Fibroblast of lung (primary cell): ENCODE results near the gene SLC44A5. TPM values are rescaled to one million over a fixed set of nuclear protein-coding genes. Genes with fewer than 3 reads are reported as not detected.

Experiments
- DNase-seq, 2 donors: peaks; one replicate each; pipeline versions ENCODE4 v3.0.0 to v3.0.0-alpha.2; 2010; ENCODE audit warnings: low read depth in 2 of 2
- H2AFZ ChIP-seq: 2 replicates; pipeline ENCODE4 v1.5.1; 2012; ENCODE audit warnings: low read length, control low read depth, inconsistent platforms
- H3K27ac ChIP-seq: 2 replicates; pipeline ENCODE4 v1.5.1; 2011; ENCODE audit warnings: low read length, control low read depth; ENCODE audit not compliant: insufficient read depth
- H3K27me3 ChIP-seq: 2 replicates; pipeline ENCODE4 v1.5.1; 2011; ENCODE audit warnings: mild to moderate bottlenecking, low read length; ENCODE audit not compliant: control insufficient read depth, insufficient read depth
- H3K36me3 ChIP-seq: 2 replicates; pipeline ENCODE4 v1.5.1; 2011; ENCODE audit warnings: low read length; ENCODE audit not compliant: control insufficient read depth, insufficient read depth
- H3K4me1 ChIP-seq: 2 replicates; pipeline ENCODE4 v1.5.1; 2011; ENCODE audit warnings: low read length; ENCODE audit not compliant: control insufficient read depth, insufficient read depth; ENCODE audit errors: extremely low read depth
- H3K4me2 ChIP-seq: 2 replicates; pipeline ENCODE4 v1.5.1; 2011; ENCODE audit warnings: low read length, control low read depth; ENCODE audit not compliant: insufficient read depth; ENCODE audit errors: extremely low read depth
- H3K4me3 ChIP-seq, 4 experiments: fragments of 200-600 bp in 1 of 4; sonication (generic) in 1 of 4; replicated peaks in 1 of 4; 2 replicates each; pipeline ENCODE4 v1.5.1; 2011 to 2016; ENCODE audit warnings: low read length in 4 of 4, low read depth in 3 of 4, mild to moderate bottlenecking in 3 of 4, control low read depth in 2 of 4, inconsistent platforms in 1 of 4, mixed read lengths in 1 of 4; ENCODE audit not compliant: insufficient read depth in 1 of 4; ENCODE audit errors: control extremely low read depth in 1 of 4
- H3K79me2 ChIP-seq: 2 replicates; pipeline ENCODE4 v1.5.1; 2012; ENCODE audit warnings: mild to moderate bottlenecking, low read length, inconsistent platforms; ENCODE audit not compliant: control insufficient read depth, insufficient read depth
- H3K9ac ChIP-seq: 2 replicates; pipeline ENCODE4 v1.5.1; 2011; ENCODE audit warnings: mild to moderate bottlenecking, low read length, control low read depth; ENCODE audit not compliant: insufficient read depth
- H3K9me3 ChIP-seq: 2 replicates; pipeline ENCODE4 v1.5.1; 2012; ENCODE audit warnings: low read depth, low read length; ENCODE audit not compliant: control insufficient read depth, insufficient read depth
- H4K20me1 ChIP-seq: 2 replicates; pipeline ENCODE4 v1.5.1; 2011; ENCODE audit warnings: low read length; ENCODE audit not compliant: control insufficient read depth, insufficient read depth; ENCODE audit errors: extremely low read depth
- CTCF ChIP-seq, 2 donors: IDR thresholded peaks in 1 of 2; conservative IDR thresholded peaks in 1 of 2; 1 replicate in 1 of 2; 2 replicates in 1 of 2; pipeline ENCODE4 v1.5.1; 2011 to 2012; ENCODE audit warnings: low read length in 2 of 2, control low read depth in 1 of 2, inconsistent platforms in 1 of 2, low read depth in 1 of 2, mild to moderate bottlenecking in 1 of 2
- EZH2 ChIP-seq: IDR thresholded peaks from 2 replicates; pipeline ENCODE4 v1.5.1; 2012; ENCODE audit warnings: low read length, control low read depth, mild to moderate bottlenecking; ENCODE audit errors: missing control alignments
- polyA plus RNA-seq, 2 donors: library from polyadenylated mRNA; depleted of rRNA in 1 of 2; stranded (reverse) in 1 of 2; unstranded in 1 of 2; fragments of >200 nt; gene quantifications; 2 replicates each; pipeline ENCODE4 v1.2.1, GENCODE V29; 2011 to 2012; ENCODE audit warnings: missing spikeins in 1 of 2
- total RNA-seq: library from RNA; depleted of rRNA; stranded (reverse); fragments of >200 nt; gene quantifications from 2 replicates; pipeline ENCODE4 v1.2.1, GENCODE V29; 2014

SLC44A5 gene
- total and polyA plus RNA-seq, 2 donors (not counting 1 experiment from before 2014, with no cell fraction given): under 0.01 to 0.03 TPM

- no peaks in the 10 kb centered on the region for H3K36me3 ChIP-seq
- no peaks in the 10 kb centered on the region for H3K9me3 ChIP-seq
- no peaks in the 10 kb centered on the region for H4K20me1 ChIP-seq
- no peaks in the 10 kb centered on the region for H3K4me1 ChIP-seq
- H3K4me3 ChIP-seq: no peak overlapping the region
- H3K9ac ChIP-seq: no peak overlapping the region
- DNase-seq: no peak
- no peak overlapping the region for H2AFZ ChIP-seq
- H3K27ac ChIP-seq: no peak overlapping the region
- H3K27me3 ChIP-seq: no peaks in the 10 kb centered on the region
- no peak overlapping the region for H3K4me2 ChIP-seq
- H3K79me2 ChIP-seq: no peaks in the 10 kb centered on the region
- TF ChIP-seq CTCF (conservative IDR thresholded peaks at IDR 0.05 in 1 of 2, IDR thresholded peaks at IDR 0.05 in 1 of 2; ENCODE audit: low read depth in 1 of 2, low read length in 2 of 2) (no peak), EZH2 (no peak)
These were observed 292.9 kb downstream of the SLC44A5 start for GRCh38 chr1:75317976-75318375.

GRCh38 chr1:75316230-75316629 lies 294.7 kb downstream of the SLC44A5 start:
- H3K9me3 ChIP-seq: no peaks in the 10 kb centered on the region
- no peak for DNase-seq
- no peak overlapping the region for H3K4me3 ChIP-seq
- H3K9ac ChIP-seq: no peak overlapping the region
- no peak overlapping the region for H3K4me2 ChIP-seq
- TF ChIP-seq CTCF (conservative IDR thresholded peaks at IDR 0.05 in 1 of 2, IDR thresholded peaks at IDR 0.05 in 1 of 2; ENCODE audit: low read depth in 1 of 2, low read length in 2 of 2) (no peak), EZH2 (no peak)
- H3K27ac ChIP-seq: no peak overlapping the region
- no peaks in the 10 kb centered on the region for H4K20me1 ChIP-seq
- H3K36me3 ChIP-seq: no peaks in the 10 kb centered on the region
- H3K27me3 ChIP-seq: no peaks in the 10 kb centered on the region
- no peaks in the 10 kb centered on the region for H3K79me2 ChIP-seq
- H2AFZ ChIP-seq: no peak overlapping the region
- H3K4me1 ChIP-seq: no peaks in the 10 kb centered on the region

- no peak overlapping the region for H3K4me2 ChIP-seq
- H4K20me1 ChIP-seq: no peaks in the 10 kb centered on the region
- H3K4me1 ChIP-seq: no peaks in the 10 kb centered on the region
- TF ChIP-seq CTCF (conservative IDR thresholded peaks at IDR 0.05 in 1 of 2, IDR thresholded peaks at IDR 0.05 in 1 of 2; ENCODE audit: low read depth in 1 of 2, low read length in 2 of 2) (no peak), EZH2 (no peak)
- no peaks in the 10 kb centered on the region for H3K36me3 ChIP-seq
- no peaks in the 10 kb centered on the region for H3K79me2 ChIP-seq
- DNase-seq: no peak
- H3K27ac ChIP-seq: no peak overlapping the region
- no peak overlapping the region for H3K9ac ChIP-seq
- no peak overlapping the region for H3K4me3 ChIP-seq
- H3K9me3 ChIP-seq: no peaks in the 10 kb centered on the region
- H2AFZ ChIP-seq: no peak overlapping the region
- H3K27me3 ChIP-seq: no peaks in the 10 kb centered on the region
These were observed 298.3 kb downstream of the SLC44A5 start for GRCh38 chr1:75312620-75313019.
